Measurements from ENCODE around the gene SPINT2.

Gene SPINT2

GRCh38 chr19:38329651-38330050 lies 65.3 kb downstream of the SPINT2 start:
- H3K27me3 ChIP-seq = no peaks in the 10 kb centered on the region
- no peak overlapping the region for H3K4me3 ChIP-seq (ENCODE audit: low read depth in 1 of 2, low read length in 1 of 2)
- no peak overlapping the region for H3K27ac ChIP-seq
- no peak for TF ChIP-seq CTCF (IDR thresholded peaks at IDR 0.05)
- no peaks in the 10 kb centered on the region for H3K9me3 ChIP-seq
- H3K36me3 ChIP-seq = peaks cover 50% of the 10 kb centered on the region
- no peaks in the 10 kb centered on the region for H3K4me1 ChIP-seq (ENCODE audit: control insufficient read depth in 1 of 2, insufficient read depth in 1 of 2, low read depth in 1 of 2, low read length in 1 of 2)

- Histone ChIP-seq H3K9me3 (no peaks in the 10 kb centered on the region), H3K36me3 (peaks cover 29% of the 10 kb centered on the region), H3K4me1 (ENCODE audit: control insufficient read depth in 1 of 2, insufficient read depth in 1 of 2, low read depth in 1 of 2, low read length in 1 of 2) (peaks cover 3 to 6% of the 10 kb centered on the region in 2 experiments), H3K27ac (no peak overlapping the region), H3K4me3 (ENCODE audit: low read depth in 1 of 2, low read length in 1 of 2) (no peak overlapping the region), H3K27me3 (no peaks in the 10 kb centered on the region)
- TF ChIP-seq CTCF (IDR thresholded peaks at IDR 0.05) = no peak
Measured at GRCh38 chr19:38331728-38332127, 67.4 kb downstream of the SPINT2 start.

- H3K36me3 ChIP-seq = peaks cover 14% of the 10 kb centered on the region
- no peaks in the 10 kb centered on the region for H3K9me3 ChIP-seq
- TF ChIP-seq CTCF (IDR thresholded peaks at IDR 0.05) = no peak
- no peak overlapping the region for H3K27ac ChIP-seq
- peaks cover 9 to 12% of the 10 kb centered on the region in 2 experiments for H3K4me1 ChIP-seq (ENCODE audit: control insufficient read depth in 1 of 2, insufficient read depth in 1 of 2, low read depth in 1 of 2, low read length in 1 of 2)
- no peak overlapping the region for H3K4me3 ChIP-seq (ENCODE audit: low read depth in 1 of 2, low read length in 1 of 2)
- no peaks in the 10 kb centered on the region for H3K27me3 ChIP-seq
Measured at GRCh38 chr19:38333245-38333644, 68.9 kb downstream of the SPINT2 start.

- H3K4me1 ChIP-seq (ENCODE audit: control insufficient read depth in 1 of 2, insufficient read depth in 1 of 2, low read depth in 1 of 2, low read length in 1 of 2) = peaks cover 9 to 12% of the 10 kb centered on the region in 2 experiments
- no peaks in the 10 kb centered on the region for H3K9me3 ChIP-seq
- TF ChIP-seq CTCF (IDR thresholded peaks at IDR 0.05) = no peak
- H3K27ac ChIP-seq = peak overlapping the region; percentile 96
- H3K27me3 ChIP-seq = no peaks in the 10 kb centered on the region
- H3K36me3 ChIP-seq = peaks cover 4% of the 10 kb centered on the region
- H3K4me3 ChIP-seq (ENCODE audit: low read depth in 1 of 2, low read length in 1 of 2) = peak overlapping the region; percentile 84 to 97
Measured at GRCh38 chr19:38335949-38336637, 71.7 kb downstream of the SPINT2 start.

GRCh38 chr19:38336638-38337359 lies 72.4 kb downstream of the SPINT2 start:
- peak overlapping the region; percentile 84 to 97 for H3K4me3 ChIP-seq (ENCODE audit: low read depth in 1 of 2, low read length in 1 of 2)
- TF ChIP-seq CTCF (IDR thresholded peaks at IDR 0.05) = peak; percentile 37
- H3K27ac ChIP-seq = peak overlapping the region; percentile 96
- peaks cover 4% of the 10 kb centered on the region for H3K36me3 ChIP-seq
- peaks cover 9 to 12% of the 10 kb centered on the region in 2 experiments for H3K4me1 ChIP-seq (ENCODE audit: control insufficient read depth in 1 of 2, insufficient read depth in 1 of 2, low read depth in 1 of 2, low read length in 1 of 2)
- no peaks in the 10 kb centered on the region for H3K27me3 ChIP-seq
- no peaks in the 10 kb centered on the region for H3K9me3 ChIP-seq

Data from neutrophil (primary cell).